Psoas muscle (tissue), 8 donors: Measurements from ENCODE around the gene PHGDH. TPM values are rescaled to one million over a fixed set of nuclear protein-coding genes. Genes with fewer than 3 reads are reported as not detected.
A peak's percentile ranks its signal among the peaks of the same experiment; 100 is the strongest.

Experiments used
- ATAC-seq, 4 donors: fragments of 200-7000 bp; cut with Tn5 transposase; one replicate each; pipeline ENCODE4 v1.9.1; 2020; ENCODE audit warnings: moderate library complexity in 3 of 4, mild to moderate bottlenecking in 2 of 4
- DNase-seq, 2 donors: peaks; one replicate each; pipeline ENCODE4 v3.0.0-alpha.2; 2020
- H3K27ac ChIP-seq: fragments of 200-600 bp; one replicate; pipeline ENCODE4 v1.8.0; 2022
- H3K27me3 ChIP-seq, 3 donors: fragments of 200-600 bp in 1 of 3; one replicate each; pipeline versions ENCODE4 v1.6.1 to v1.8.0; 2013 to 2022; ENCODE audit warnings: low read length in 2 of 3, mild to moderate bottlenecking in 2 of 3, moderate library complexity in 1 of 3; ENCODE audit not compliant: insufficient read depth in 3 of 3
- H3K36me3 ChIP-seq, 2 donors: fragments of 200-600 bp in 1 of 2; one replicate each; pipeline versions ENCODE4 v1.6.1 to v1.8.0; 2013 to 2022; ENCODE audit warnings: low read depth in 1 of 2, mild to moderate bottlenecking in 1 of 2, moderate library complexity in 1 of 2; ENCODE audit not compliant: insufficient read depth in 1 of 2
- H3K4me1 ChIP-seq: fragments of 200-600 bp; one replicate; pipeline ENCODE4 v1.8.0; 2022
- H3K4me3 ChIP-seq: fragments of 200-600 bp; one replicate; pipeline ENCODE4 v1.8.0; 2022; ENCODE audit warnings: mild to moderate bottlenecking
- H3K9me3 ChIP-seq: fragments of 200-600 bp; one replicate; pipeline ENCODE4 v1.8.0; 2022
- WGBS, 3 donors: extraction: QIAGEN DNeasy Blood & Tissue Kit; methylation state at CpG; one replicate each; pipeline versions ENCODE4 v1.1.6 to v1.1.7; 2013; 5-methylcytosine and 5-hydroxymethylcytosine counted together
- intact Hi-C, 2 donors: fragments of 100-400 bp; cut with DNase I; formaldehyde crosslinking; loops; one replicate each; pipeline versions ENCODE4 v1.11.0 to v1.14.2; 2022
- long read RNA-seq, 2 donors: library from polyadenylated mRNA; unstranded; transcript quantifications; one replicate each; pipeline ENCODE4 v2.0.0, GENCODE V29; 2021
- polyA plus RNA-seq, 3 donors: library from polyadenylated mRNA; stranded (reverse); fragments of 200-250 nt; gene quantifications; one replicate each; pipeline ENCODE4 v1.2.3, GENCODE V29; 2013
- total RNA-seq, 4 donors: library from RNA; stranded (reverse); fragmentation: NEBNext Ultra II Directional in 2 of 4; extraction: Animal tissue kit (Norgen Biotek cat#: 25700) in 2 of 4; gene quantifications; one replicate each; pipeline versions ENCODE4 v1.2.1 to v1.2.4, GENCODE V29; 2021 to 2023
- TF ChIP-seq, protein P1 (sequence below): fragments of 200-600 bp; IDR thresholded peaks from one replicate; pipeline ENCODE4 v1.8.0; 2022; ENCODE audit warnings: antibody characterized with exemption
- donor health status: healthy with polysubstance abuse.
- donor health status: DM: no; HTN: no; CAD: no; lungs with moderate emphysema.
- donor health status: Bipolar disorder and iron deficiency.
- donor health status: healthy.
- donor health status: DM: yes; HTN: yes; CAD: no.
- donor health status: DM: no; HTN: no; CAD: no.
- donor health status: DM: no; HTN: no; CAD: no.
- donor health status: DM: yes; HTN: yes; CAD: no.

The PHGDH gene
- total RNA-seq (1 to 10 TPM; 1.3 to 5.1 (median 3.6) TPM), polyA plus RNA-seq (1 to 10 TPM; 1.4 to 3.1 (median 2.7) TPM)
- long read RNA-seq, donor 1, partial matches to known transcripts = 0 of 1 reads
- long read RNA-seq, donor 1, other reads (novel, unspliced or antisense) = 0 of 1 reads
- long read RNA-seq, donor 2, partial matches to known transcripts = 1 of 2 reads
- long read RNA-seq, donor 2, other reads (novel, unspliced or antisense) = 0 of 2 reads

DNA sequence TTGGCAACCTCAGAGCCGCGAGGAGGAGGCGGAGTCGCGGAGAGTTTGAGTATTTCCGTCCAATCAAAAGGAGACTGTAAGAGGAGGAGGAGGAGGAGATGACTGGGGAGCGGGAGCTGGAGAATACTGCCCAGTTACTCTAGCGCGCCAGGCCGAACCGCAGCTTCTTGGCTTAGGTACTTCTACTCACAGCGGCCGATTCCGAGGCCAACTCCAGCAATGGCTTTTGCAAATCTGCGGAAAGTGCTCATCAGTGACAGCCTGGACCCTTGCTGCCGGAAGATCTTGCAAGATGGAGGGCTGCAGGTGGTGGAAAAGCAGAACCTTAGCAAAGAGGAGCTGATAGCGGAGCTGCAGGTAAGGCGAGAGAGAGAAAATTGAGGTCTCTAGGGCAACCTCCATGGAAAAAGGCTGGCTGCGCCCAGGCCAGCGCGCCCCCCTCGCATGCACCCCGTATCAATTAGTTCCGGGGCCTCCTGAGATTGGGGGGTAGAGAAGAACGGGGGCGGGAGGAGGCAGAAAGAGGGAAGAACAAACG lies at the start of gene PHGDH:
Gene PHGDH (plus strand): TSS at position 131 of the 538 bp plus-strand sequence. CDS start 89 bp downstream, at position 220.
- TF ChIP-seq, protein P1, sequence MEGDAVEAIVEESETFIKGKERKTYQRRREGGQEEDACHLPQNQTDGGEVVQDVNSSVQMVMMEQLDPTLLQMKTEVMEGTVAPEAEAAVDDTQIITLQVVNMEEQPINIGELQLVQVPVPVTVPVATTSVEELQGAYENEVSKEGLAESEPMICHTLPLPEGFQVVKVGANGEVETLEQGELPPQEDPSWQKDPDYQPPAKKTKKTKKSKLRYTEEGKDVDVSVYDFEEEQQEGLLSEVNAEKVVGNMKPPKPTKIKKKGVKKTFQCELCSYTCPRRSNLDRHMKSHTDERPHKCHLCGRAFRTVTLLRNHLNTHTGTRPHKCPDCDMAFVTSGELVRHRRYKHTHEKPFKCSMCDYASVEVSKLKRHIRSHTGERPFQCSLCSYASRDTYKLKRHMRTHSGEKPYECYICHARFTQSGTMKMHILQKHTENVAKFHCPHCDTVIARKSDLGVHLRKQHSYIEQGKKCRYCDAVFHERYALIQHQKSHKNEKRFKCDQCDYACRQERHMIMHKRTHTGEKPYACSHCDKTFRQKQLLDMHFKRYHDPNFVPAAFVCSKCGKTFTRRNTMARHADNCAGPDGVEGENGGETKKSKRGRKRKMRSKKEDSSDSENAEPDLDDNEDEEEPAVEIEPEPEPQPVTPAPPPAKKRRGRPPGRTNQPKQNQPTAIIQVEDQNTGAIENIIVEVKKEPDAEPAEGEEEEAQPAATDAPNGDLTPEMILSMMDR = no peak

DNA sequence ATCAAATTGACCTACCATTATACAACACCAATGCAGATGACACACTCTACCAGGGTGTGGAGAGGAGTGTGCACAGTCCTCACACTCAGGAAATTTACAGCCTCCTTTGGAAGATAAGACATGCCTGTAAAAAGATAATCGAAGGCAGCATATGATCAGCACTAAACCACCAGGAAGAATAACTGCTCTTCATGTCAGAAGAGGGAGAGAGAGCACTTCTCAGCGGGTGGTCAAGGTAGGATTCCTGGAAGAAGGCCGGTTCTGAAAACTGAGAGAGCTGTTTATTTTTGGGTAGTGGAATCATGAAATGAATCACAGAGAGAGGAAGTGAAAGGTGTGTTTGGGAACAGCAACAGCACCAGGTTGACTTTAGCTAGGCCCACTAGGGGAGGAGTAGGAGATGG lies 49.7 kb upstream of the PHGDH start:
- H3K9me3 ChIP-seq = no peaks in the 10 kb centered on the region
- TF ChIP-seq, protein P1 = no peak
- no peaks in the 10 kb centered on the region for H3K4me1 ChIP-seq
- intact Hi-C loops = loop anchor here in 1 of 2 donors (5.0 kb wide), 1 partner anchor 50 kb away; no protein-coding TSS in a partner anchor
- peaks cover 0 to 2% (median 0%) of the 10 kb centered on the region in 3 donors for H3K27me3 ChIP-seq
- no peaks in the 10 kb centered on the region for H3K36me3 ChIP-seq
- no peak for DNase-seq
- ATAC-seq = no peak
- WGBS, 3 donors = 87 to 91% (median 88%) methylated on average over 3 of the region's 3 CpGs
- no peak overlapping the region for H3K4me3 ChIP-seq
- H3K27ac ChIP-seq = no peak overlapping the region

More for the DNA sequence above, at the start of gene PHGDH:
- no peaks in the 10 kb centered on the region for H3K36me3 ChIP-seq
- intact Hi-C loops = no loop called here
- WGBS, 3 donors = 1% methylated on average over 24 to 27 of the region's 27 CpGs
- peaks cover 19% of the 10 kb centered on the region for H3K4me1 ChIP-seq
- peaks cover 0 to 16% (median 2%) of the 10 kb centered on the region in 3 donors for H3K27me3 ChIP-seq
- H3K4me3 ChIP-seq = peak within 1 kb of the TSS; percentile 61
- DNase-seq (peak; percentile 63 to 74), ATAC-seq (peak; percentile 46 to 71 (median 57))
- no peaks in the 10 kb centered on the region for H3K9me3 ChIP-seq
- H3K27ac ChIP-seq = no peak within 1 kb of the TSS

DNA sequence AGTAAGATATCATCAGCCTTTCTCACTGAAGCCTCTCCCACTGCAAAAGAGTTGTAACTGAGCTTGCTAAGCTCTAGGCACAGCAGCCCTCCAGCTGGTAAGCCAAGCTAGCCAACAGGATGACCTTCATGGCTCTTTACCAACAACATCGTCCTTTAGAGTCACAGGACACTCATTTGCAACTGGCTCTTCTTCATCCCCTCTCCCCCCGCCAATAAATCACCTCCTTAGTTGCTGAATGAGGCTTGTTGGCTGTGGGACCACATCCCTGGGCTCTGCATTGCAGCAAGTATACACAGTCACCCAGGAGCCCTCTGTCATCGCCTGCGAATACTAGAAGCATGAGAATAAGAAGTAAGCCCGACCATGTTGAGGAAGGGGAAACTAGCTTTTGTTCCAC lies 47.7 kb upstream of the PHGDH start:
- Histone ChIP-seq H3K27me3 (peaks cover 0 to 2% (median 0%) of the 10 kb centered on the region in 3 donors), H3K36me3 (no peaks in the 10 kb centered on the region), H3K4me3 (no peak overlapping the region), H3K9me3 (no peaks in the 10 kb centered on the region), H3K4me1 (no peaks in the 10 kb centered on the region), H3K27ac (no peak overlapping the region)
- intact Hi-C loops = loop anchor here in 1 of 2 donors (5.0 kb wide), 1 partner anchor 52 kb away; no protein-coding TSS in a partner anchor
- ATAC-seq = peak; percentile 83 to 92 (median 86)
- peak in 1 of 2 donors; percentile 50 for DNase-seq
- TF ChIP-seq, protein P1 = no peak
- WGBS, 3 donors = 27 to 37% (median 30%) methylated on average over 5 of the region's 5 CpGs

DNA sequence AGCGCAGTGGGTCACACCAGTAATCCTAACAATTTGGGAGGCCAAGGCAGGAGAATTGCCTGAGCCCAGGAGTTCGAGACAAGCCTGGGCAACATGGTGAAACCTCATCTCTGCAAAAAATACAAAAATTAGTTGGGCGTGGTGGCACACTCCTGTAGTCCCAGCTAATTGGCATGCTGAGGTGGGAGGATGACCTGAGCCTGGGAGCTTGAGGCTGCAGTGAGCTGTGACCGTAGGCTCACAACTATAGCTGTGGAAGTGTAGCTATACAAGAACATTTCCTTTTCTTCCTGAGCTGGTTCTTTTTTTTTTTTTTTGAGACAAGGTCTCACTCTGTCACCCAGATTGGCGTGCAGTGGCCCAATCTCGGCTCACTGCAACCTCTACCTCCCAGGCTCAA lies 44.6 kb upstream of the PHGDH start:
- Histone ChIP-seq H3K27me3 (peaks cover 0 to 2% (median 0%) of the 10 kb centered on the region in 3 donors), H3K4me1 (no peaks in the 10 kb centered on the region), H3K9me3 (no peaks in the 10 kb centered on the region), H3K27ac (no peak overlapping the region), H3K36me3 (no peaks in the 10 kb centered on the region), H3K4me3 (no peak overlapping the region)
- TF ChIP-seq, protein P1 = no peak
- intact Hi-C loops = no loop called here
- no peak for DNase-seq
- 97 to 99% (median 97%) methylated on average over 6 of the region's 6 CpGs for WGBS, 3 donors
- ATAC-seq = no peak
